Coronary artery (tissue), 2 donors: ENCODE results near the gene PSMC3.

ENCODE experiments used
- DNase-seq: peaks from one replicate; pipeline ENCODE4 v3.0.0-alpha.2; 2017; ENCODE audit warnings: low spot score
- H3K27ac ChIP-seq, 2 donors: fragments of 200-600 bp; sonication (generic); one replicate each; pipeline ENCODE4 v1.5.1; 2016 to 2019
- H3K4me3 ChIP-seq: fragments of 200-600 bp; sonication (generic); 2 replicates; pipeline ENCODE4 v1.5.1; 2016; ENCODE audit warnings: mild to moderate bottlenecking, moderate library complexity
- CTCF ChIP-seq: fragments of 200-600 bp; sonication (generic); IDR thresholded peaks from one replicate; pipeline ENCODE4 v1.5.1; 2019; ENCODE audit warnings: antibody characterized with exemption

PSMC3 gene

GRCh38 chr11:47443028-47443700 lies 16.9 kb upstream of the PSMC3 start:
- no peak for TF ChIP-seq CTCF
- no peak for DNase-seq

GRCh38 chr11:47442514-47442913 lies 16.3 kb upstream of the PSMC3 start:
- no peak for DNase-seq
- Histone ChIP-seq H3K4me3 (no peak overlapping the region), H3K27ac (no peak overlapping the region)
- no peak for TF ChIP-seq CTCF

More at GRCh38 chr11:47443028-47443700, 16.9 kb upstream of the PSMC3 start:
- Histone ChIP-seq H3K4me3 (no peak overlapping the region), H3K27ac (no peak overlapping the region)

- no peak for DNase-seq
- no peak overlapping the region for H3K27ac ChIP-seq
- no peak overlapping the region for H3K4me3 ChIP-seq
- TF ChIP-seq CTCF = no peak
Observed at GRCh38 chr11:47441421-47441820, 15.2 kb upstream of the PSMC3 start.

- no peak for TF ChIP-seq CTCF
Observed at GRCh38 chr11:47440054-47440476, 13.8 kb upstream of the PSMC3 start.

GRCh38 chr11:47438721-47439120 lies 12.5 kb upstream of the PSMC3 start:
- H3K27ac ChIP-seq = no peak overlapping the region
- H3K4me3 ChIP-seq = no peak overlapping the region
- no peak for DNase-seq
- TF ChIP-seq CTCF = no peak

More at GRCh38 chr11:47440054-47440476, 13.8 kb upstream of the PSMC3 start:
- Histone ChIP-seq H3K4me3 (no peak overlapping the region), H3K27ac (no peak overlapping the region)
- DNase-seq = no peak

GRCh38 chr11:47437746-47438418 lies 11.6 kb upstream of the PSMC3 start:
- DNase-seq = no peak
- no peak for TF ChIP-seq CTCF
- H3K27ac ChIP-seq = no peak overlapping the region
- no peak overlapping the region for H3K4me3 ChIP-seq
